Measurements from ENCODE around the gene TOR3A.

TOR3A gene

GRCh38 chr1:179077396-179077795, 4.5 kb upstream of the TOR3A start:
- no peak for DNase-seq (ENCODE audit: low read depth)

- DNase-seq (ENCODE audit: low read depth) = no peak
Observed at GRCh38 chr1:179079113-179079761, 2.6 kb upstream of the TOR3A start.

- peak; percentile 26 for DNase-seq (ENCODE audit: low read depth)
Observed at GRCh38 chr1:179080866-179081686, 794 bp upstream of the TOR3A start.

- DNase-seq (ENCODE audit: low read depth) = peak; percentile 8
Observed at GRCh38 chr1:179082333-179082998, 596 bp downstream of the TOR3A start.

GRCh38 chr1:179082999-179083335, 1.1 kb downstream of the TOR3A start:
- no peak for DNase-seq (ENCODE audit: low read depth)

- DNase-seq (ENCODE audit: low read depth) = no peak
Observed at GRCh38 chr1:179083533-179083932, 1.7 kb downstream of the TOR3A start.

GRCh38 chr1:179087665-179088064, 5.8 kb downstream of the TOR3A start:
- DNase-seq (ENCODE audit: low read depth) = no peak

GRCh38 chr1:179089827-179090482, 8.1 kb downstream of the TOR3A start:
- DNase-seq (ENCODE audit: low read depth) = no peak

- DNase-seq (ENCODE audit: low read depth) = no peak
Observed at GRCh38 chr1:179090522-179090921, 8.7 kb downstream of the TOR3A start.

GRCh38 chr1:179090923-179091322, 9.1 kb downstream of the TOR3A start:
- no peak for DNase-seq (ENCODE audit: low read depth)

- DNase-seq (ENCODE audit: low read depth) = no peak
Observed at GRCh38 chr1:179091691-179092165, 9.9 kb downstream of the TOR3A start.

- DNase-seq (ENCODE audit: low read depth) = no peak
Observed at GRCh38 chr1:179092896-179093461, 11.1 kb downstream of the TOR3A start.

GRCh38 chr1:179094818-179095217, 12.9 kb downstream of the TOR3A start:
- DNase-seq (ENCODE audit: low read depth) = no peak

- DNase-seq (ENCODE audit: low read depth) = no peak
Observed at GRCh38 chr1:179095377-179095776, 13.5 kb downstream of the TOR3A start.

- DNase-seq (ENCODE audit: low read depth) = no peak
Observed at GRCh38 chr1:179095924-179096323, 14.1 kb downstream of the TOR3A start.

GRCh38 chr1:179099891-179100290, 18.0 kb downstream of the TOR3A start:
- DNase-seq (ENCODE audit: low read depth) = no peak

GRCh38 chr1:179101566-179101965, 19.7 kb downstream of the TOR3A start:
- no peak for DNase-seq (ENCODE audit: low read depth)

- DNase-seq (ENCODE audit: low read depth) = no peak
Observed at GRCh38 chr1:179103999-179104398, 22.1 kb downstream of the TOR3A start.

- no peak for DNase-seq (ENCODE audit: low read depth)
Observed at GRCh38 chr1:179104611-179105250, 22.9 kb downstream of the TOR3A start.

GRCh38 chr1:179105393-179105792, 23.5 kb downstream of the TOR3A start:
- DNase-seq (ENCODE audit: low read depth) = no peak

Measured in activated T-helper 9 cell treated with anti-CD3 and anti-CD28 coated beads, Interleukin-2, amount 50 U/mL, for 16 hours (primary cell).